ENCODE measurements around the gene CLECL1.

The CLECL1 gene

DNA sequence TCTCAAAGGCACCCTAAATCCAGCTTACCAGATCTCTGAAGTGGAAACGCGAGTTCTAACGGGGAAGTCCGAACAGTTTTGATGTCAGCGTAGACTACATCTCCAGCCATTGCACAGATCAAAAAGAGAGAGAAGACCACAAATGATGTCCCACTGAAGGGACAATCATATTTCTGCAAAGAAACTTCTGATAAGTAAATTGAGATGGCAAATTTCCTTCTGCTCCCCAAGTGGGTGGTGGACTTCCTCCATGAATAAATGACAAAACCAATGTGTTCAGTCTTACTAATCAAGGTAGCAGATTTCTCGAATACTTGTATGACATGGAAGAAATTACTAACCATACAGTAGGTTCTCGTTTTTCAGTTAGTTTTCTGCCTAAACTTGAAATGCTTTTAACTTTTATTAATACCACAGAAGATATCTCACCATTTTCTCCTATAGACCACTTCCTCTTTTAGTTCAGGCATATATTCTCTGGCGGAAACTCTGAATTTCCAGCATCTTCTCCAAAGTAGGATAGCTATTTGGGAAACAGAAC, at the start of gene CLECL1:
TSS of gene CLECL1 (minus strand) at position 177 of the 541 bp plus-strand sequence.
- DNase-seq, result no peak

DNA sequence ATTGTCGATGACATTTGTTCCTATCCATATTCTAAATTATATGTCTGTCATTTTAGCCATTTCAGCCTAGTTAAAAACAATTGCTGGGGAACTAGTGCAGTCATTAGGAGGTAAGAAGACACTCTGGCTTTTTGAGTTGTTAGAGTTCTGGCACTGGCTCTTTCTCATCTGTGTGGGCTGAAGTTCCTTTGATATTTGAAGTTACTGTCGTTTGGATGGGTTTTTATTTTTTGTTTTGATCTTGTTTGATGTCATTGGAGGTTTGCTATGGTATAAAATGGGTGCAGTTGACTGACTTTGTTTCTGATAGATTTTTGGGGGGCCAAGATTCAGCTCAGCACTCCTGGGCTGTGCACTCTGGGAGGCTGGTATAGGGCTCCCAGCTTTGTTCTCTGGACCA, 48.5 kb upstream of the CLECL1 start:
- no peak for DNase-seq

DNA sequence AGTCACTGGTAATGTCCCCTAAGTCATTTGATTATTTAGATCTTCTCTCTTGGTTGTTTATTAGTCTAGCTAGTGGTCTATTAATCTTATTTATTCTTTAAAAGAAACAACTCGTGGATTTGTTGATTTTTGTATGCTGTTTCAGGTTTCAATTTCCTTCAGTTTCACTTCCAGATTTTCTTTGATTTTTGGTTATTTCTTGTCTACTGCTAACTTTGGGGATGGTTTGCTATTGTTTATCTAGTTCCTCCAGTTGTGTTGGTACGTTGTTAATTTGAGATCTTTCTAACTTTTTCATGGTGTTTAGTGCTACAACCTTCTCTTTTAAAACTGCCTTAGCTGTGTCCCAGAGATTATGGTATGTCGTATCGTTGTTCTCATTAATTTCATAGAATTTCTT, 46.3 kb upstream of the CLECL1 start:
- no peak for DNase-seq

DNA sequence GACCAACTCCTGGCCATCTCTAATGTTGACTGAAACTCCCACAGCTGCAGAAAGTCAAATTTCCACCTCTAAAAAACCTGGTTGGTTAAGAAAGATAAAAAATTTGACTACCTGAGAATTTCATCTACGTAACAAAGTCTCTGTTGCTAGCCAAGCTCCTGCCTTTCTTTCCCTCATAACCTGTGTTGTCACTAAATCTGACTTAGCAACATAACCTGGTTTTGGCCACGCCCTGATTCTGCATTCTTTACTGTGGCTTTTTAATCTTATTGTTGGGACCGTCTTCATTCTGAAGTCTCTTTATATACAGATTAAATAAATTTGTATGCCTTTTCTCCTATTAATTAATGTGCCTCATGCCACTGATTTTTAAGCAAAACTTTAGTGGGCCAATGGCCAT, 43.9 kb upstream of the CLECL1 start:
- no peak for DNase-seq

DNA sequence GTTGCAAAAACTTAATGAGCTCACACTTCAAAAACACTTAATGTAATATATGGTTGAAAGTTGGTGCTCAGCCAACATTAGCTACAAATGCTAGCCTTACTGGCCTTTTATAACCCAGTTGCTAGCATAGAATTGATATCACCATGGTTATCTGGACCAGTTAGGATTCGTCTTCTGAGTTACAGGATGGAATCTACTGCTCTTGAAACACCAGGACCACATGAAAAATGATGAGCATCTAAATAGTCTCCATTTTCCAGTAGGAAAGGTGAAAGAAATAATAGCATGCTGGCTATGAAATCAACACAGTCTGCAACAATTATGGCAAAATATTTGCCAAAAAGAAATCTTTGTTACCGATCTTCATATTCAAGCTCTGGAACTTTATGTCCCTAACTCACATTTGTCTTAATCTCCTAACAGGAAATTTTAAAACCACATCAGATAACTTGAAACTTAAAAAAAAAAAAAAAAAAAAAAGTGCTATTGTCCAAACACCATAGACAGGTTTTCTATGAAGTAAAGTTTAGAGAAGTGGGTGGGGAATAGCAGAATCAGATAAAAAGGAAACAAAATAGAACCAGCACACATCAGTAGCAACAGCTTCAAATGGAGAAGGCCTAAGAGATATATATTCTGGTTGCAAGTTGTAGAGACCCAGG, 40.5 kb upstream of the CLECL1 start:
- DNase-seq, result no peak

DNA sequence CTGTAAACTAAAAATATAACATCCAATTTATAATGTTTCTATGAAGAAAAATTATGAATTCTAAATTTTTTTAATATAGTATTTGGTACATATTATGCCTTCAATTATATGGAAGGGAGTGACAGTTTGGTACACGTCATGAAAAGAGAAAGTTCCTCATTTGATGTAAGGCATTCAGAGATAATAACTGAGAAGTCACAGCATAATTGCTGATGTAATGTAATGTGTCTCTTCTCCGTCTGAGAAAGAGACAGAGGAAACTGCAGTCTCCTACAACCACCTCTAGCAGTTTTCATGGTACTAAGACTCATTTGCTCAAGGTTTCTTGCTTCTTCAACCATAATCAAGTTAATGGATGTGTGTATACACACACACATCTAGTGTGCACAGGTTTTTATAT, 30.1 kb upstream of the CLECL1 start:
- no peak for DNase-seq

DNA sequence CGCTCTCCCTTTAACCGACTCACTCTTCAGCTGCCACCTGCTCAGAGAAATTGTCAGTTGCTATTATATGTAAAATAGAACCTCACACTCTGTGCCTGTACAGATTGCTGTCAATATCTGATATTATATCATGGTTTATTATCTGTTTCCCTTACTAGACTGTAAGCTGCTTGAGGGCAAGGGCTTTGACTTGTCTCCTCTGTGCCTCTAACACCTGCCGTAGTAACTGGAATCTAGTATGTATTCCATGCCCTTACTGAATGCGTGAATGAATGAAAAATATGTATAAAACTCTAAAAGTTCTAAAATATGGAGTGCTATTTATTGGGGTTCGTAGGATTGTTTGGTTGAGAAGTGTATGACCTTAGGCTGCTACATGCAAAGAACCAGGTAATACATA, 29.5 kb upstream of the CLECL1 start:
- DNase-seq, result no peak

DNA sequence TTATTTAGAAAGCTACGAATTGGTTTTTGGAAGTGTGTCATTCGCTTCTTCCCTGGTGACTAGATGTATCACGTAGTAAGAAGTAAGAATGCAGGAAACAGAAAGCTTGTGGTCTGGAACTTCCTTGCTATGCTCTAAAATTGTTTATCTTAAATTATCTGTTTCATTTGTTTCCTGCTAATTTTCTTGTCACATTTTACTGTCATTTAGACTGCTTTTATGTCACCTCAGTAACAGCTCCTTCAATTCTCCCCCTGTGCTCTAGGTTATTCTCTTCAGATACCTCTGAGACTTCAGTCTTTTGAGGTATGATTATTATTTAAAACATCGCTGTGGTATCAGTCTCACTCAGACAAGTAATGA, 28.5 kb upstream of the CLECL1 start:
- no peak for DNase-seq

DNA sequence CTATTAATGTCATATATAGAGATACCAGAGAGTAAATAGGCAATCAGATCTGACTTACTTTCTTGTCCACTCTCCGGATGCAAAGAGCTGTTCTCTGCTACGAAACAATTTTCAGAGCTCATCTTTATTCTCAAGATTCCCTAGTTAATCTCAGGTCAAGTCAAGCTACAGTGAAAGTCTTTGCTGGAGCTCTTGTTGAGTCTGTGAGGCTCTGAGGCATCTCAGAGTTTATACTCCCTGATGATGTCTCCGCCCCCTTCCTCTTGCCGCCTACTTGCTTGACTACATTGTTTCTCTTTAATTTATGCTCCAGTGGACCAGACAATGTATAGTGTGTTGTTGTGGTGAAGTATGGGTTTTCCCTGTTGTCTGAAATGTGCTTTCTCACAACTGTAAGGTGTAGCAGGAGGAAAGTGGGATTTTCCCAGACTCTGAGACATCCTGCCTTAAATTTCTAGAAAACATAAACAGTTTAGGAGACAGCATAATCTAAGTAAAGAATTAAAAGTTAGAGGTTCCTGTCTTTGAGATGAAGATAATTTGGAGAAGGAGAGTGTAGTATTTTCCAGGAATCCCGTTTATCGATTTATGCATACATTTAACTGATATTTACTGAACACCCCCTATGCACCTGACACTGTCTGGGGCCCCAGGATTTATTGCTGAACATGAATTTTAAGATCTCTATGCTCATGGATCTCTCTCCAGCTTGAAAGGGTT, 28.0 kb upstream of the CLECL1 start, which contains the start of gene CD69:
TSS of gene CD69 (minus strand) at position 203 of the 720 bp plus-strand sequence. CDS start at position 122, 81 bp downstream.
- peak; percentile 71 for DNase-seq

DNA sequence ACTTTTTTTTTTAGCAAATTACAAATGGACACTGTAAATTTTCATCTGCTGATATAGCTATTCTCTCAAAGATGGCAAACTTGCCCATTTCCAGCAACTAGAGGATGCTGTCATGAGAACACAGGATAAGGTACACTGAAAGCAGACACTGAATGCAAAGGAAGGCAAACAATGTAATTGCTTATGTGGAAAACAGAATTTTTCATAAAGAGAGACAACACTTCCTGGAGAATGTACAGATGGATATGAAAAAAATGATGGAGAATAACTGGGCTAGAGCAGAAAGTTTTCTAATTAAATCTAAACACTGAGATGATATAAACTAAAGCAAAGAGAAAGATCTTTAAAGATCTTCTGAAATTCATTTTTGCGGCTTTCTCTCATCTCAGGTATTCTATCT, 27.2 kb upstream of the CLECL1 start:
- DNase-seq, result no peak

DNA sequence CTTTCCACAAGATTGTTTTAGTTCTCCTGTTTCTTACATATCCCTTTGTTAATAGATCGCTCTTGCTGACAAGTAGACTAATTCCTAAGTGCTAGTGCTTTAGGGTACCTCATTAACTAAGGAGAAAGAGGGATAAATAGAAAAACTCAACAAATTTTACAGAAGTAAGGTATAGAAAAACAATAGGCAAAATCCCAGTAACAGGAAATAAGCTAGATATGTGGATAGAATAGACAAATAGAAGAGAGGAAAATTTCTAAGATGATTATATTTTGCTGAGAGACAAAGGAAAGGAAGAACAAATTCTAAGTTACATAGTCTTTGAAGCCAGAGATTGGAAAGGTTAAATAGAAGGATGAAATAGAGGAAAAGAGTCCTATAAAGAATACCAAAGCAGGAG, 26.8 kb upstream of the CLECL1 start:
- DNase-seq, result no peak

DNA sequence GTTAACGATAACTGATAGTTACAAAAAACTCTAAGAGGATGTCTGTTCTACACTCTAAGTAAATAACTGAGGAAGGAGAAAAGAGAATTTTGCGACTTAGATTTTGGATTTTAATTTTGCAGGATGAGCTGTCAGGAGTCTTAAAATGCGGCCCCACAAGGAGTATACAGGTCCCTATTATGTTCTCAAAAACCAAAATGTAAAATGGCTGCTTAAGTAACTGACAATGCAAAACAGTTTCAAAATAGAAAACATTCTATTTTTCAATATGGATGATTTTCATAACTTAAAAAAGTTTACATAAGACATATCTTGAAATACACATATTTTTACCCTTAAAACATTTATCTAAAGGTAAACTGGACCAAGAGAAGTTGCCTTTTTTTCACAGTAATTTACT, 25.2 kb upstream of the CLECL1 start:
- no peak for DNase-seq

DNA sequence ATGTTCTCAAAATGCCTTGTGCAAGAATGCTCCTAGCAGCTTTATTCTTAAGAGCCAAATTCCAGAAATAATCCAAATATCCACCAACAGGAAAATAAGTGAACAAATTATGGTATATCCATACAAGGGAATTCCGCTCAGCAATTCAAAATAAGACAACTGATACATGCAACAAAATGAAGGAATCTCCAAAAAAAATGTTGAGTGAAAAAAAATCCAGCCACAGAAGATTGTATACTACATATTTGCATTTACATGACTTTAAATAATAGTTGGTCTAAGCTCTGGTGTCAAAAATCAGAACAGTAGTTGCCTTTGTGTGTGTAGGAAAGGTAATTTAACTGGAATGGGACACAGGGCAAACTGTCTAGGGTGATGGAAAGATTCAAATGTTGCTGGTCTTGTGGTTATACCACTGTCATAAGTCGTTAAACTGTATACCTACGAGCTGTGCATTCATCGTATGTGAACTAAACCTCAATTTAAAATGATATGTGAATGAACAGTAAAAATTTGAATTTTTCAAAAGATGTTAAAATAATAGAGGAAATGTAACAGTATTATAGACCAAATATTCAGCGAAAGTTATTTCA, 24.6 kb upstream of the CLECL1 start:
- no peak for DNase-seq

DNA sequence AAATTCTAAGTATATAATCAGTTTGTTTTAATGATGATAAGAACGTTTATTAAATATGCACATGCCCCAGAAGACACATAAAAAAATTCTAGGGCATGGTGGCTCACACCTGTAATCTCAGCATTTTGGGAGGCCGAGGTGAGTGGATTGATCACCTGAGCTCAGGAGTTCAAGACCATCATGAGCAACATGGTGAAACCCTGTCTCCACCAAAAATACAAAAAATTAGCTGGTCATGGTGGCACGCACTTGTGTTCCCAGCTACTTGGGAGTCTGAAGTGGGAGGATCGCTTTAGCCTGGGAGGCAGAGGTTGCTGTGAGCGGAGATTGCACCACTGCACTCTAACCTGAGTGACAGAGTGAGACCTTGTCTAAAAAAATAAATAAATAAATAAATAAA, 23.8 kb upstream of the CLECL1 start:
- DNase-seq, result no peak

DNA sequence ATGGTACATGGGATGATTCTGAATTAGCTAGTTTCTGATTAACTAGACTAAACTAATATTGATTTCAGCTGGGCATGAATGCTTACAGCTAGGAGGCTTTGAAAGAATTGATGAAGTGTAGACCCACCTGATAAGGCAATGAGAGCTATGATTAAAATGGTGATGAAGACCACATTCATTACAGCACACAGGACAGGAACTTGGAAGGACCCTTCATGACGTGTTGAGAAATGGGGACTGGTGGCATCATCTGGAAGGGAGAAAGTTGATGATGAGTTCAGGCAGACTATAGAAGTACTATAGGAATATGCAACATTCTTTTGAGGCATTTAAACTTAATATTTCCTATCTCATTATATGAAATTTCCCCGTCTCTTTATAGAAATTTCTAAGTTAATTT, 23.3 kb upstream of the CLECL1 start:
- DNase-seq, result no peak

DNA sequence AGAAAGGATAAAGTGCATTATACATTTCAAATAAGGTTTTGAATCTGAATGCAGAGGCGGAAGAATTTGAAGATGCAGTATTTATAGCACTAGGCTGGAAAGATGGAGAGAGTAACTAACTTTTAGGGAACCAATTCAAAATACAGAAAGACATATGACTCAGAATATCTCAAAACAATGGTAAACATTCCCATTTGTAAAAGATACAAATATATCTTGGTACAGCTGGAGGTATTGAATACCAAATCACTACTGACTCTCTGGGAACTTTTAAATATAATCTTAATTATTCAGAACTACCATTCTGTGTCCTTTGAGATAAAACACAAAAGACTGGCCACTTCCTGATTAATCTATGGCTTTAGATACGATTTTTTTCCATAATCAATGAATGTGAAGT, 22.7 kb upstream of the CLECL1 start:
- DNase-seq, result no peak

DNA sequence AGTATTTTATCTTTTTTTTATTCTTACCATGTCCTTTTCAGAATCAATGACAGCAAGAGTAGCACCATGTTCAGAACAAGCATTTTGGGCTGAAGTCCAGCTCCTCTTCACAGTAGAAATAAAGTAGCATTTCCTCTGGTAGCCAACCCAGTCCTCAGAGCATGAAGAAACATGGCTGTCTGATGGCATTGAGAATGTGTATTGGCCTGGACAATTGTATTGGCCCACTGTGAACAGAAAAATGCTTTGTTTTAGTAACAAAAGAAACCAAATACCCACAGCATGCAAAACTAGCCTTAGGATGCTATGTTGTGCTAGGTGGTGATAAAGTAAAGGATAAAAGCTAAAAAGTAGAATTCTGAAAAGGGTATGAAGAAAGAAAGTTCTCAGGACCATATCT, 22.1 kb upstream of the CLECL1 start:
- no peak for DNase-seq

DNA sequence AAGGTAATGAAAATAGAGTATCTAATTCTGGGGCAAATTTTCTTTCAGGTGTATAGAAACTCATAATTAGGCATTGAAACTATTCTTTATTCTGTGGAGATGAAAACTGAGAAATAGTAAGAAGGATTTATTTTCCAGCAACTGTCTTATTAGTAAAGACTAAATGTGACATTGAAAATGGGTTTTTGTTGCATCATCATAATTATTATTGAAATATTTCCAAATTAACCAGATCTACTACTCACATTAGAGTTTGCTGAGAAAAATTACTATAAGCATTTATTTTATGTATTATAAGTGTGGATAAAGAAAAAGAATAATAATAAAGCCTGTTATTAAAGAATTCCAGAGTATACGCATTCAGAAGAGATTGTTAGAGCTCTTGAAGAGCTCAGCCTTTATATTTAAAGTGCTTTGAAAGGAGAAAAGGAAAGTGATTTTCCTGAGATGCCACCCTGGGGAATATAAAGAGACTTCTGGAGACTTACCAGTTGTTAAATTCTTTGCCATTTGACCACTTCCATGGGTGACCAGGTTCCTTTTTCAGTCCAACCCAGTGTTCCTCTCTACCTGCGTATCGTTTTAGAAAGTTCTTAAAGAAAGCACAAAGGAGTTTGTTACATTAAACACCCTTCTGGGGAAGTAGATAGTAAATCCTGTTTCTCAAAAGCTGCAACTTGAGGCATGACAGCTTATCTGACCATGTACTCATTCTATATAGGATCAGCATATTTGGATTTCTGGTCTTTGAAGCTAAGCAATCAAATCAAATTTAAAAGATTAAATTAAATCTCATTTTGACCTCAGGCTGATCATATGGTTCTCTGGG, 21.4 kb upstream of the CLECL1 start:
- DNase-seq, result no peak

DNA sequence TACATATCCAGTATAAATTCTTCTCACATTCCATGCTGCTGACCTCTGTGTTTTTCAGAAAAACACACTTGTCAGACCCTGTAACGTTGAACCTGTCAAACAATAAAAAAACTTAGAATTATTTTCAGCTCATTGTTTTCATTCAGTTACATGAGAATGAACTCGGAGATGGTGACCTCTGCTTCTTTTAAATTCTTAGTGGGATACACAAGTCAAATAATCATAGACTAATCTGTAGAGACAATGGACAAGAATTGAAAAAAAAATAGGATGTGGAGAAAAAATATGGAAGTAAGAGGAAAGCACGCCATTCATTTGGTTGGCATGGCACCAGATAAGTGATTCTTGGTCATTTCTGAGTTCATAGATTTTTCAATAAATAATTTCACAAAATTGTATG, 20.6 kb upstream of the CLECL1 start:
- DNase-seq, result no peak

DNA sequence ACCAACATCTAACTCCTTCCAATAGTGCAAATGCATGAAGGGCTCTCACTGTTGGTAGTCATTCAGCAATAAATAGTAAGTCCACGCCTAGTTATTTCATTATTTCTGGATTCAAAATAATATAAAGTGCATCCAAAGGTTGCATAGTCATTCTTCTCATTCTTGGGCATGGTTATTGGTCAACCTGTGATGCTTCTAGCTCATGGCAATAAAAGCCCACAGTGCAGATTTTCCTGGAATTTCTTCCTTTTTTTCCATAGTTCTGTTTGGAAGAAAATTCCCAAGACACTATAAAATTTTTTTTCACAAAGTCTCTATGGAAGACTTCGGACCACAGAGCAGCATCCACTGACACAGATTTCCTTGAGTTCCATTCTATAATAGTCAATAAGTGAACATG, 20.2 kb upstream of the CLECL1 start:
- no peak for DNase-seq

DNA sequence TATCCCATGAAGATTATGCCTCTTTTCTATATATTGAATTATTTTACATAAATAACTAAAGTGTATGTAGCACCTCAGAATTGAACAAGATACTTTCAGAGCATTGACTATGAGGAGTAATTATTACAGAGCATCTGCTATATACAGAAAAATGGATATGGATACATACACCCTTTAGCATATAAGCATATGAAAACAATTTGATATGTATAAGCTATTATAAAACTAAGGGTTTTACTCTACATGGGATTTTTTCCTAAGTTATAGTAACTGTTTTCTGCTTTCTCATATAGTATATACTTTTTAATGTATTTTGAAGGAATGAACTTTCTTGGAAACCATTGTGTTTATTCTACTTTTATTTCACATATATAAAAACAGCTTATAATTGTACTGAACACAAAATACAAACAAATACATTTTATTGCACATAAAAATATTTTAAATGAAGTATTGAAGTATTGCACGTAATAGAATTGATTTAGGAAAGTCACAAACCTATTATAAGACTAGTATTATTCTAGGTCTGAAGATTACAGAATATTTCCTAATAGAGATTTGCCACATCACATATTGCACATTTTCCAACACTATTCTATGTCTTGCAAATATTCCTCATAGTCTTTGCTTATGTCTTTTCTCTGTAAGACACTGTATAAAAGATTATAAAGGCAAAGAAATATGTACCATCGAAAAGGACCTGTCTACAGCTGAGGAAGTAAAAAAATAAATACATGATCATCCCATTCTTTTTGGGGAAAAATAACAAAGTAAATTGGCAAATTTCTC, 19.4 kb upstream of the CLECL1 start:
- no peak for DNase-seq
